OCI-LY3 (cell line): ENCODE results near the gene TMEM231.

Experiments used
- CTCF ChIP-seq: fragments of 200-600, 300-600 bp; sonication (generic); IDR thresholded peaks from 2 replicates; pipeline ENCODE4 v1.5.1; 2014; ENCODE audit warnings: antibody characterized with exemption, low read length, low read depth
- EZH2phosphoT487 ChIP-seq: fragments of 200-600 bp; shearing (Covaris generic); IDR thresholded peaks from 2 replicates; pipeline ENCODE4 v1.6.1; 2018; ENCODE audit warnings: antibody characterized with exemption, mixed run types, low read depth

DNA sequence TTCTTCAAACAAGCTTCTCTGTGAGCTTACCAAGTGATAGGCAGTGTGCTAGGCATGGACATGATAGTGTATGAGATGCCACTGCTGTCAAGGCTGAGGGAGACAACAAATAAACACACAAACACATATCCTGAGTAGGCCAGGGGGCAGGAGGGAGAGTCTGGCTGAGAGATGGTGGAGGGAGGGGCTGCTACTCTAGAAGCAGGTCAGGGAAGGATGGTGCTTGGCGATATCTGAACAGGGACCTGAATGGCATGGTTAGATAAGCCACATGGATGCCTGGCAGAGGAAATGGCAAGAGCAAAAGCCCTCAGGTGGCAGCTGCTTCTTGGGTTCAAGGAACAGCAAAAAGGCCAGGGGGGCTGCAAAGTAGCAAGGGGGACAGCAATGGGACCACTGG, 52.3 kb downstream of the TMEM231 start:
- TF ChIP-seq CTCF (no peak), EZH2phosphoT487 (no peak)
